ENCODE measurements around the gene MUC5B. TPM values are rescaled to one million over a fixed set of nuclear protein-coding genes. Genes with fewer than 3 reads are reported as not detected.

Gene MUC5B
- total RNA-seq, 2 experiments from 2014 or later, result not detected

DNA sequence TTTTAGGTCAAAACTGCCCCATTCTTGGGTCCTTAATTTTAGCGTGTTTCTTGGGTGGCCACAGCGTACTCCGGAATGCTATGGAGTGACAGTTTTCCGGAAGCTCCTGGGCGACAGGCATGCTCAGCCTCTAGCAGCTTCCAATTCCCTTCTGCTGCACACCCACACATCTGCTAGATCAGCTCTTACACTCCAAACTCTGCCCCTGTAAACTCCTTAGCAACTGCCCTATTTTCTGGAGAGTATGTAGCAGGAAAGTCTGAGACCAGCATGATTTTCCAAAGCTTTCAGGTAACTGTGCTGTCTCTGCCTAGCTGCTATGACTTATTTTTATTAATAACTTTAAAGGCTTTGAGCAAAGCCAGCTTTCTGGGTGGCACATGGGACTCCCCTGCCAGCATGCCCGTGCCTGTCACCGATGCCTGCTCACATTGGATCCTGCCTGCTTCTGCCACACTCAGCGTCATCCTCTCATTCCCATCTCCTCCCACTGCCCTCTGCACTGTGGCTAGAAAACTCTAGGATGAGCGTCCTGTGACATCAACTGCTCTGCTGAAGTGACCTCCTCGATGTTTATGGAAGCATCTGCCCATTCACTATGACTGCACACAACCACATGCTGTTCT lies 69.3 kb downstream of the MUC5B start:
- H3K4me1 Mint-ChIP-seq (ENCODE audit: low read depth), result no peaks in the 10 kb centered on the region
- Histone ChIP-seq H3K27me3 (ENCODE audit: control insufficient read depth in 1 of 2, insufficient read depth in 2 of 2, low read length in 2 of 2) (no peaks in the 10 kb centered on the region), H3K9me3 (ENCODE audit: control insufficient read depth in 1 of 2, insufficient read depth in 1 of 2, low read length in 2 of 2) (no peaks in the 10 kb centered on the region), H3K4me3 (ENCODE audit: low read length) (no peak overlapping the region), H3K27ac (ENCODE audit: low read depth in 1 of 2, low read length in 2 of 2) (no peak overlapping the region), H3K36me3 (ENCODE audit: insufficient read depth, low read length) (peaks cover 62% of the 10 kb centered on the region), H3K4me1 (ENCODE audit: insufficient read depth, low read length) (no peaks in the 10 kb centered on the region)
- H3K27ac Mint-ChIP-seq, result peak overlapping the region; percentile 56
- ChIA-PET CTCF (no interaction called here), POLR2A (no interaction called here)
- H3K36me3 Mint-ChIP-seq (ENCODE audit: low read depth), result peaks cover 46% of the 10 kb centered on the region
- intact Hi-C loops (cut with DNase I, micrococcal nuclease), result no loop called here
- DNase-seq (no peak), ATAC-seq (ENCODE audit: poor library complexity) (no peak)
- no peaks in the 10 kb centered on the region for H3K9me3 Mint-ChIP-seq
- TF ChIP-seq, protein P1, sequence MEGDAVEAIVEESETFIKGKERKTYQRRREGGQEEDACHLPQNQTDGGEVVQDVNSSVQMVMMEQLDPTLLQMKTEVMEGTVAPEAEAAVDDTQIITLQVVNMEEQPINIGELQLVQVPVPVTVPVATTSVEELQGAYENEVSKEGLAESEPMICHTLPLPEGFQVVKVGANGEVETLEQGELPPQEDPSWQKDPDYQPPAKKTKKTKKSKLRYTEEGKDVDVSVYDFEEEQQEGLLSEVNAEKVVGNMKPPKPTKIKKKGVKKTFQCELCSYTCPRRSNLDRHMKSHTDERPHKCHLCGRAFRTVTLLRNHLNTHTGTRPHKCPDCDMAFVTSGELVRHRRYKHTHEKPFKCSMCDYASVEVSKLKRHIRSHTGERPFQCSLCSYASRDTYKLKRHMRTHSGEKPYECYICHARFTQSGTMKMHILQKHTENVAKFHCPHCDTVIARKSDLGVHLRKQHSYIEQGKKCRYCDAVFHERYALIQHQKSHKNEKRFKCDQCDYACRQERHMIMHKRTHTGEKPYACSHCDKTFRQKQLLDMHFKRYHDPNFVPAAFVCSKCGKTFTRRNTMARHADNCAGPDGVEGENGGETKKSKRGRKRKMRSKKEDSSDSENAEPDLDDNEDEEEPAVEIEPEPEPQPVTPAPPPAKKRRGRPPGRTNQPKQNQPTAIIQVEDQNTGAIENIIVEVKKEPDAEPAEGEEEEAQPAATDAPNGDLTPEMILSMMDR (IDR thresholded peaks at IDR 0.05), result no peak
- H3K27me3 Mint-ChIP-seq, result no peaks in the 10 kb centered on the region
- no peak overlapping the region for H3K4me3 Mint-ChIP-seq

DNA sequence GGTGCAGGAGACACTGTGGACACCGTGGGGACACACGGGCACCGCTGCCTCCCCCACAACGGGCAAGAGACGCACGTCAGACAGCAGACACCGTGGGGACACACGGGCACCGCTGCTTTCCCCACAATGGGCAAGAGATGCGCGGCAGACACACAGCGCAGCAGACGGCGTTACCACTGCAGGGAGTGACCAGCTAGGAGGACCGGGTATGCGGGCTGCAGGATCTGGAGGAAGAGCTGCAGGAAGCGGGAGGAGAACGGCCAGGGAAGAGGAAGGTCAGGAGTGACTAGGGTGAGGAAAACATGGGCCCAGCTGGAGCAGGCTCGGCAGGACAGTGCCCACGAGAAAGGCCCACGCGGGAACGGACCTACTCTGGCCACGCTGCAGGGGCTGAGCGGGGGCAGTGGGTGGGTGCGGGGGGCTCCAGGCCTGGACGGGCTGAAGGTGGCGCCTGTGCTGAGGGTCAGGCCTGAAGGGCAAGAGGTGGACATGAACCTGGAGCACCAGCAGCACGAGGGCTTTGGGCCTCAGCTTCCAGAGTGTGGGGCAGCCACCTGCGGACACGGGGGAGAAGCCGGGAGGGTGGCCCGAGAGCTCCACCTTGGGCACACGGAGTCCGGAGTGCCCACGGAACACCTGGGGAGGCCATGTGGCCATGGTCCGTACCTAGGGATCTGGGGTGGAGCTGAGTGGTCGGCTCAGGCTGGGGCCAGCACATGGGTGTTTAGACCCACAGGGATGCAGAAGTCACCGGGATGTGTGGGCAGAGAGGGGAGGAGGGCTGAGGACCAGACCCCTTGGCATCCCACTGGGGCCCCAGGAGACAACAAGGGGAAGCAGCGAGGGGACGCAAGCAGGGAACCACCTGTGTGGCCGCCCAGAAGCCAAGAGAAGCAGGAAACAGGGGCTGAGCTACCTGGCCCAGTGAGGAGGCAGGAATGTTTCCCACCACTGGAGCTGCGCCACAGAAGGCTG lies 70.1 kb downstream of the MUC5B start:
- no peak for ATAC-seq (ENCODE audit: poor library complexity)
- DNase-seq, result peak in 1 of 14 experiments; percentile 21
- ChIA-PET CTCF (no interaction called here), POLR2A (interaction anchor here (1.0 kb wide), 1 partner anchor 17 kb away, joined by 3 read pairs; the partner anchor contains the start of gene TOLLIP)
- TF ChIP-seq, protein P1 (IDR thresholded peaks at IDR 0.05), result no peak
- intact Hi-C loops (cut with DNase I, micrococcal nuclease), result no loop called here
- no peaks in the 10 kb centered on the region for H3K27me3 ChIP-seq (ENCODE audit: control insufficient read depth in 1 of 2, insufficient read depth in 2 of 2, low read length in 2 of 2)
- Mint-ChIP-seq H3K36me3 (ENCODE audit: low read depth) (peaks cover 45% of the 10 kb centered on the region), H3K4me1 (ENCODE audit: low read depth) (no peaks in the 10 kb centered on the region), H3K27ac (peak overlapping the region; percentile 56), H3K27me3 (no peaks in the 10 kb centered on the region), H3K9me3 (no peaks in the 10 kb centered on the region), H3K4me3 (no peak overlapping the region)
- H3K4me3 ChIP-seq (ENCODE audit: low read length), result no peak overlapping the region
- H3K9me3 ChIP-seq (ENCODE audit: control insufficient read depth in 1 of 2, insufficient read depth in 1 of 2, low read length in 2 of 2), result no peaks in the 10 kb centered on the region
- H3K27ac ChIP-seq (ENCODE audit: low read depth in 1 of 2, low read length in 2 of 2), result no peak overlapping the region
- H3K36me3 ChIP-seq (ENCODE audit: insufficient read depth, low read length), result peaks cover 68% of the 10 kb centered on the region
- peaks cover 2% of the 10 kb centered on the region for H3K4me1 ChIP-seq (ENCODE audit: insufficient read depth, low read length)

DNA sequence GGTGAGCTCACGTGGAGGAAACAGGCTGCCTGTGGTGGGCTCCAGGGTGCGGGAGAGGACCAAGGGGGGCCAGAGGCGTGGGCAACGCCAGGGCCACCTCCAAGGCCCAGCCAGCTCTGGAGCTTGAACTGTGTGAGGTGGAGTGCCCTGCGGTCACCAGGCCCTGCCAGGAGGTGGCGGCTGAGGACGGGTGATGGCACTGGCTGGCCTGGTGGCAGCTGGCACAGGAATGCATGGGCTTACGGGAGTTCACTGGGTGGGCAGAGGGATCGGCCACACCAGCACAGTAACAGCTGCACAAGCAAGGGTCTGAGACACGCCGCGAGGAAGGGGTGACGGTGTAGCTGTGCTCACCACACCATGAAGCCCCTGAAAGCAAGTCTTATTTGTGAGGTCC lies 70.8 kb downstream of the MUC5B start:
- peak; percentile 44 for ATAC-seq (ENCODE audit: poor library complexity)
- TF ChIP-seq, protein P1 (IDR thresholded peaks at IDR 0.05), result no peak
- intact Hi-C loops (cut with DNase I, micrococcal nuclease), result no loop called here

More for the DNA sequence above, 70.8 kb downstream of the MUC5B start:
- H3K9me3 Mint-ChIP-seq, result no peaks in the 10 kb centered on the region
- no peaks in the 10 kb centered on the region for H3K4me1 Mint-ChIP-seq (ENCODE audit: low read depth)
- Histone ChIP-seq H3K4me3 (ENCODE audit: low read length) (no peak overlapping the region), H3K27ac (ENCODE audit: low read depth in 1 of 2, low read length in 2 of 2) (no peak overlapping the region), H3K9me3 (ENCODE audit: control insufficient read depth in 1 of 2, insufficient read depth in 1 of 2, low read length in 2 of 2) (no peaks in the 10 kb centered on the region), H3K4me1 (ENCODE audit: insufficient read depth, low read length) (peaks cover 3% of the 10 kb centered on the region), H3K36me3 (ENCODE audit: insufficient read depth, low read length) (peaks cover 68% of the 10 kb centered on the region), H3K27me3 (ENCODE audit: control insufficient read depth in 1 of 2, insufficient read depth in 2 of 2, low read length in 2 of 2) (no peaks in the 10 kb centered on the region)
- H3K27ac Mint-ChIP-seq, result no peak overlapping the region
- ChIA-PET CTCF (no interaction called here), POLR2A (interaction anchor here (1.0 kb wide), 1 partner anchor 16 kb away, joined by 3 read pairs; the partner anchor contains the start of gene TOLLIP)
- peaks cover 39% of the 10 kb centered on the region for H3K36me3 Mint-ChIP-seq (ENCODE audit: low read depth)
- no peaks in the 10 kb centered on the region for H3K27me3 Mint-ChIP-seq
- peak in 1 of 14 experiments; percentile 44 for DNase-seq
- no peak overlapping the region for H3K4me3 Mint-ChIP-seq

Data from CD4-positive, alpha-beta T cell (primary cell).